ENCODE results near the gene SUSD3. TPM values are rescaled to one million over a fixed set of nuclear protein-coding genes. Genes with fewer than 3 reads are reported as not detected.

The SUSD3 gene
- total RNA-seq, 2 experiments from 2014 or later, result 34.6 to 36.7 TPM

DNA sequence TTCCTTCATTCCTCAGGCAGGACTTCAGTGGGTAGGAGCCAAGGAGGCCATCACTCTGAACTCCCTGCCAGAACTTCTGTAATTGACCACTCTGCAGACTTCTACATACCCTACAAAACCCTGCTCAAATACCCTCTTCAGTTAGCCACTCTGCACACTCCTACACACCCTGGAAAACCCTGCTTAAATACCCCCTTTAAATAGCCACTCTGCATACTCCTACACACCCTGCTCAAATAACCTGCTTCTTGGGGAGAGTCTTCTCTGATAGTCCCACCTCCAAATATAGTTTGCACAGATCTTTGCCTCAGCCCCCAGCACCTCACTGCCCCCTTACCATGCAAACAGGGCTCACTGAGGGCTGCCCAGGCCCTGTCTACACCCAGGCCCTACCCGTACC is 18.9 kb downstream of the SUSD3 start:
- H3K4me3 Mint-ChIP-seq, result no peak overlapping the region
- DNase-seq, result no peak
- CTCF ChIA-PET, result interaction anchor here (1.5 kb wide), 1 partner anchor 25 kb away, joined by 3 read pairs; no protein-coding TSS in a partner anchor
- peak overlapping the region; percentile 4 for H3K27ac Mint-ChIP-seq
- POLR2A ChIA-PET, result interaction anchor here (5.3 kb wide), 1 partner anchor 11 kb away, joined by 30 read pairs; no protein-coding TSS in a partner anchor
- H3K27me3 Mint-ChIP-seq, result no peaks in the 10 kb centered on the region
- H3K4me1 Mint-ChIP-seq (ENCODE audit: low read depth), result peaks cover 41% of the 10 kb centered on the region
- ATAC-seq, result peak; percentile 23
- peaks cover 28% of the 10 kb centered on the region for H3K36me3 Mint-ChIP-seq (ENCODE audit: low read depth)
- no peaks in the 10 kb centered on the region for H3K9me3 Mint-ChIP-seq
- intact Hi-C loops (cut with micrococcal nuclease), result no loop called here
- TF ChIP-seq, protein P1, sequence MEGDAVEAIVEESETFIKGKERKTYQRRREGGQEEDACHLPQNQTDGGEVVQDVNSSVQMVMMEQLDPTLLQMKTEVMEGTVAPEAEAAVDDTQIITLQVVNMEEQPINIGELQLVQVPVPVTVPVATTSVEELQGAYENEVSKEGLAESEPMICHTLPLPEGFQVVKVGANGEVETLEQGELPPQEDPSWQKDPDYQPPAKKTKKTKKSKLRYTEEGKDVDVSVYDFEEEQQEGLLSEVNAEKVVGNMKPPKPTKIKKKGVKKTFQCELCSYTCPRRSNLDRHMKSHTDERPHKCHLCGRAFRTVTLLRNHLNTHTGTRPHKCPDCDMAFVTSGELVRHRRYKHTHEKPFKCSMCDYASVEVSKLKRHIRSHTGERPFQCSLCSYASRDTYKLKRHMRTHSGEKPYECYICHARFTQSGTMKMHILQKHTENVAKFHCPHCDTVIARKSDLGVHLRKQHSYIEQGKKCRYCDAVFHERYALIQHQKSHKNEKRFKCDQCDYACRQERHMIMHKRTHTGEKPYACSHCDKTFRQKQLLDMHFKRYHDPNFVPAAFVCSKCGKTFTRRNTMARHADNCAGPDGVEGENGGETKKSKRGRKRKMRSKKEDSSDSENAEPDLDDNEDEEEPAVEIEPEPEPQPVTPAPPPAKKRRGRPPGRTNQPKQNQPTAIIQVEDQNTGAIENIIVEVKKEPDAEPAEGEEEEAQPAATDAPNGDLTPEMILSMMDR (IDR thresholded peaks at IDR 0.05), result no peak

DNA sequence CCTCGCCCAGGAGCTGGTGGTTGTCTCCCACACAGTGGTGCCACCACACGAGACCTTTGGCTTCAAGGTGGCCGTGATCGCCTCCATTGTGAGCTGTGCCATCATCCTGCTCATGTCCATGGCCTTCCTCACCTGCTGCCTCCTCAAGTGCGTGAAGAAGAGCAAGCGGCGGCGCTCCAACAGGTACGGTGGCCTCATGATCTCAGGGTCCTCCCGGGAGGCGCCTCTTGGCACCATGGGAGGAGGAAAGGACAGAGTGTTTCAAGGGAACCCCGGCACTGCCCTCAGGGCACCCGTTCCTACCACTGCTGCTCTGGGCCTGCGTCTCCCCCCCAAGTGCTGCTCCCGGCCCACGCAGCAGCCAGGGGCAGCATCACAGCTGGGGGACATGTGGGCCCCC is 19.3 kb downstream of the SUSD3 start:
- TF ChIP-seq, protein P1 (IDR thresholded peaks at IDR 0.05), result no peak
- intact Hi-C loops (cut with micrococcal nuclease), result no loop called here
- ATAC-seq, result no peak
- Mint-ChIP-seq H3K36me3 (ENCODE audit: low read depth) (peaks cover 30% of the 10 kb centered on the region), H3K27ac (peak overlapping the region; percentile 4), H3K4me3 (no peak overlapping the region), H3K27me3 (no peaks in the 10 kb centered on the region), H3K9me3 (no peaks in the 10 kb centered on the region), H3K4me1 (ENCODE audit: low read depth) (peaks cover 40% of the 10 kb centered on the region)
- CTCF ChIA-PET, result interaction anchor here (1.5 kb wide), 1 partner anchor 26 kb away, joined by 3 read pairs; no protein-coding TSS in a partner anchor
- DNase-seq, result no peak
- POLR2A ChIA-PET, result interaction anchor here (5.3 kb wide), 1 partner anchor 12 kb away, joined by 30 read pairs; no protein-coding TSS in a partner anchor

DNA sequence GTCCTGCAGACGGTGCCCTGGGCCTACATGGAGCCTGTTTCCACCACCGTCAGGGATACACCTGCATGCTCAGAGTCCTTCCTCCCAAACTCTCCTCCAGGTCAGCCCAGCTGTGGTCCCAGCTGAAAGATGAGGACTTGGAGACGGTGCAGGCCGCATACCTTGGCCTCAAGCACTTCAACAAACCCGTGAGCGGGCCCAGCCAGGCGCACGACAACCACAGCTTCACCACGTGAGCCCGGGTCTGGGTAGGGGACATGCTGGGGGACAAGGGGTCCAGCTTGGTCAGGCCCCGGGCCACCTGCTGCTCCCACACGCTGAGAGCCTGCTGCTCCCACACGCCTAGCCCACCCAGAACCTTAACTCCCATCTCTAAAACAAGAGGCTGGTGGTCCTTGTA is 20.9 kb downstream of the SUSD3 start:
- POLR2A ChIA-PET, result interaction anchor here (1.1 to 1.9 kb wide), 2 partner anchors 9 to 15 kb away, joined by 3 to 6 read pairs; no protein-coding TSS in a partner anchor
- ATAC-seq (no peak), DNase-seq (no peak)
- TF ChIP-seq, protein P1 (IDR thresholded peaks at IDR 0.05), result no peak
- intact Hi-C loops (cut with micrococcal nuclease), result no loop called here
- peaks cover 3% of the 10 kb centered on the region for H3K9me3 Mint-ChIP-seq
- H3K4me1 Mint-ChIP-seq (ENCODE audit: low read depth), result peaks cover 45% of the 10 kb centered on the region
- H3K36me3 Mint-ChIP-seq (ENCODE audit: low read depth), result peaks cover 37% of the 10 kb centered on the region
- CTCF ChIA-PET, result interaction anchor here (0.9 kb wide), 1 partner anchor 9 kb away, joined by 3 read pairs; no protein-coding TSS in a partner anchor
- H3K27ac Mint-ChIP-seq, result no peak overlapping the region
- no peak overlapping the region for H3K4me3 Mint-ChIP-seq
- H3K27me3 Mint-ChIP-seq, result no peaks in the 10 kb centered on the region

DNA sequence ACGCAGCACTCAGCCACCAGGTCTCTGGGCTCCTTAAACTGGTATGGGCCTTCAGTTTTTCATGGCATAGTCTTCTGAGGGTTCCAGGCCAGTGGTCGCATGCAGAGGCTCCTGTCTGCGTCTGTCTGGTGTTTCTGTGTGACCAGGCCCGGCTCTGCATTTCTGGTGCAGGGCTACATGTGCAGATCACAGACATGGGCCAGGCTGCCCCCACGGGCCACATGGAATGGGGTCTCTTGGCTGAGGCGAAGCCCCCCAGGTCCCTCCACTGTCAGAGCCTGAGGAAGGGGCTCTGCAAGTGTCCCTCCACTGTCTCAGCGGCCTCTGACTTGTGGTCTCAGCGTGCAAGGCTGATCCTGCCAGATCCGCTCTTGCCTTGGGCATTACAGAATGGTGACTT is 21.9 kb downstream of the SUSD3 start:
- no peaks in the 10 kb centered on the region for H3K27me3 Mint-ChIP-seq
- peaks cover 44% of the 10 kb centered on the region for H3K36me3 Mint-ChIP-seq (ENCODE audit: low read depth)
- no peak overlapping the region for H3K4me3 Mint-ChIP-seq
- no peak overlapping the region for H3K27ac Mint-ChIP-seq
- intact Hi-C loops (cut with micrococcal nuclease), result no loop called here
- ChIA-PET CTCF (interaction anchor here (1.8 to 3.0 kb wide), 2 partner anchors 13 to 75 kb away, joined by 4 to 9 read pairs; no protein-coding TSS in a partner anchor), POLR2A (interaction anchor here (1.0 to 1.9 kb wide), 3 partner anchors 8 to 16 kb away, joined by 3 to 6 read pairs (median 3); no protein-coding TSS in a partner anchor)
- ATAC-seq, result no peak
- peaks cover 39% of the 10 kb centered on the region for H3K4me1 Mint-ChIP-seq (ENCODE audit: low read depth)
- peak; percentile 0 for DNase-seq
- TF ChIP-seq, protein P1 (IDR thresholded peaks at IDR 0.05), result no peak
- peaks cover 4% of the 10 kb centered on the region for H3K9me3 Mint-ChIP-seq

DNA sequence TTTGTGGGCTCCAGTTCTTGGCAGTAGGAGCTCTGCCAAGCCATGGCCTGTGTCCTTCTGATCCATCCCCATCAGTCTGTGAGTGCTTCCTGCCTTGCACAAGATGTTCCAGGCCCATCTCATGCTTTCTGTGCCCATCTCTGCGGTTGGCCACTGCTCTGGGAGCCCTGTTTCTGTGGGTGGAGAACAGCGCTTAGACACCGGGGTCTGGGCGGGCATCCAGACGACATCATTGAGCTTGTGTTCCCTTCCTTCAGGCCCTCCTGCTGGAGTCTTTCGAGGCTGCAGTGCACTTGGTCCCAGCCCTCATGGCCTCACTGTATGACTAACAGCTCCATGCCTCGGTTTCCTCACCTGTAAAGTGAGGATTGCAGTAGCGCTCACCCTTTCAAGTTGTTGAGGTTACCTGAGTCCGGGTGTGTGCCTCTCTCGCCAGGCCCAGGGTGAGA is 22.6 kb downstream of the SUSD3 start:
- CTCF ChIA-PET, result interaction anchor here (1.0 to 3.0 kb wide), 4 partner anchors 14 to 79 kb away, joined by 3 to 9 read pairs (median 4); no protein-coding TSS in a partner anchor
- peaks cover 50% of the 10 kb centered on the region for H3K36me3 Mint-ChIP-seq (ENCODE audit: low read depth)
- POLR2A ChIA-PET, result interaction anchor here (1.0 to 1.1 kb wide), 2 partner anchors 15 to 17 kb away, joined by 3 to 4 read pairs; no protein-coding TSS in a partner anchor

More for the DNA sequence above, 22.6 kb downstream of the SUSD3 start:
- intact Hi-C loops (cut with micrococcal nuclease), result no loop called here
- Mint-ChIP-seq H3K27ac (no peak overlapping the region), H3K27me3 (no peaks in the 10 kb centered on the region), H3K9me3 (peaks cover 6% of the 10 kb centered on the region), H3K4me3 (no peak overlapping the region), H3K4me1 (ENCODE audit: low read depth) (peaks cover 42% of the 10 kb centered on the region)
- ATAC-seq (no peak), DNase-seq (no peak)
- TF ChIP-seq, protein P1 (IDR thresholded peaks at IDR 0.05), result no peak

All from activated CD8-positive, alpha-beta T cell treated with anti-CD3 and anti-CD28 coated beads for 36 hours (primary cell).